Activated T-helper 1 cell treated with anti-CD3 and anti-CD28 coated beads, Interleukin-12 subunit alpha, Interleukin-12 subunit beta, Interleukin-2, Interleukin-4 antibody, amounts not matched to agents 30 ng/mL and 10 ng/mL and 1 ng/mL, durations not matched to agents 14 hours and 24 hours and 36 hours (primary cell): ENCODE data around the gene AP2A2. TPM values are rescaled to one million over a fixed set of nuclear protein-coding genes. Genes with fewer than 3 reads are reported as not detected.
A peak's percentile ranks its signal among the peaks of the same experiment; 100 is the strongest.

Experiments used
- DNase-seq: peaks from one replicate; pipeline ENCODE4 v3.0.0; 2021; ENCODE audit warnings: low spot score
- H3K27ac Mint-ChIP-seq: one replicate; pipeline ENCODE4 v1.8.0; 2021; ENCODE audit warnings: mild to moderate bottlenecking, mixed read lengths
- H3K27me3 Mint-ChIP-seq: one replicate; pipeline ENCODE4 v1.8.0; 2022; ENCODE audit warnings: mild to moderate bottlenecking, moderate library complexity, mixed read lengths; ENCODE audit not compliant: insufficient read depth
- H3K36me3 Mint-ChIP-seq: one replicate; pipeline ENCODE4 v1.8.0; 2021; ENCODE audit warnings: low read depth, mixed read lengths
- H3K4me1 Mint-ChIP-seq: one replicate; pipeline ENCODE4 v1.8.0; 2021; ENCODE audit warnings: low read depth, mixed read lengths
- H3K4me3 Mint-ChIP-seq: one replicate; pipeline ENCODE4 v1.8.0; 2021; ENCODE audit warnings: mild to moderate bottlenecking, moderate library complexity, mixed read lengths
- H3K9me3 Mint-ChIP-seq: one replicate; pipeline ENCODE4 v1.8.0; 2021; ENCODE audit warnings: mixed read lengths
- intact Hi-C: fragments of 100-400 bp; cut with micrococcal nuclease; formaldehyde crosslinking; loops from one replicate; pipeline ENCODE4 v1.15.1; 2024
- total RNA-seq: library from RNA; stranded (reverse); gene quantifications from 2 replicates; pipeline ENCODE4 v1.2.3, GENCODE V29; 2022

The AP2A2 gene
- total RNA-seq: 49.7 and 60.4 TPM in 2 replicates

GRCh38 chr11:925496-926301, at the start of gene AP2A2:
Gene AP2A2 (plus strand): TSS chr11:925870. CDS start chr11:926022, 152 bp downstream.
- peak; percentile 90 for DNase-seq
- Mint-ChIP-seq H3K36me3 (peaks cover 4% of the 10 kb centered on the region), H3K4me1 (peaks cover 28% of the 10 kb centered on the region), H3K9me3 (no peaks in the 10 kb centered on the region), H3K27ac (peak within 1 kb of the TSS; percentile 71), H3K4me3 (peak within 1 kb of the TSS; percentile 85), H3K27me3 (no peaks in the 10 kb centered on the region)
- intact Hi-C loops: loop anchor here (1.0 to 5.0 kb wide), 3 partner anchors 14 to 126 kb away; no protein-coding TSS in a partner anchor

- no peak overlapping the region for H3K4me3 Mint-ChIP-seq
- no peak overlapping the region for H3K27ac Mint-ChIP-seq
- no peak for DNase-seq
- peaks cover 7% of the 10 kb centered on the region for H3K36me3 Mint-ChIP-seq
- no peaks in the 10 kb centered on the region for H3K9me3 Mint-ChIP-seq
- H3K27me3 Mint-ChIP-seq: no peaks in the 10 kb centered on the region
- intact Hi-C loops: no loop called here
- no peaks in the 10 kb centered on the region for H3K4me1 Mint-ChIP-seq
These were observed 49.1 kb upstream of the AP2A2 start for GRCh38 chr11:876545-876944.

- intact Hi-C loops: no loop called here
- no peak overlapping the region for H3K4me3 Mint-ChIP-seq
- H3K9me3 Mint-ChIP-seq: no peaks in the 10 kb centered on the region
- no peaks in the 10 kb centered on the region for H3K27me3 Mint-ChIP-seq
- H3K4me1 Mint-ChIP-seq: no peaks in the 10 kb centered on the region
- H3K27ac Mint-ChIP-seq: no peak overlapping the region
- DNase-seq: peak; percentile 8
- H3K36me3 Mint-ChIP-seq: peaks cover 14% of the 10 kb centered on the region
These were observed 48.1 kb upstream of the AP2A2 start for GRCh38 chr11:877565-877964.

GRCh38 chr11:880447-880846, 45.2 kb upstream of the AP2A2 start:
- Mint-ChIP-seq H3K9me3 (no peaks in the 10 kb centered on the region), H3K27ac (no peak overlapping the region), H3K36me3 (peaks cover 12% of the 10 kb centered on the region), H3K4me1 (no peaks in the 10 kb centered on the region), H3K27me3 (no peaks in the 10 kb centered on the region), H3K4me3 (no peak overlapping the region)
- intact Hi-C loops: no loop called here
- DNase-seq: no peak

GRCh38 chr11:882596-882995, 43.1 kb upstream of the AP2A2 start:
- H3K4me1 Mint-ChIP-seq: no peaks in the 10 kb centered on the region
- DNase-seq: no peak
- no peak overlapping the region for H3K4me3 Mint-ChIP-seq
- H3K27me3 Mint-ChIP-seq: no peaks in the 10 kb centered on the region
- peaks cover 18% of the 10 kb centered on the region for H3K36me3 Mint-ChIP-seq
- H3K27ac Mint-ChIP-seq: no peak overlapping the region
- intact Hi-C loops: no loop called here
- H3K9me3 Mint-ChIP-seq: no peaks in the 10 kb centered on the region

GRCh38 chr11:883527-883926, 42.1 kb upstream of the AP2A2 start:
- no peaks in the 10 kb centered on the region for H3K4me1 Mint-ChIP-seq
- H3K4me3 Mint-ChIP-seq: no peak overlapping the region
- no peaks in the 10 kb centered on the region for H3K27me3 Mint-ChIP-seq
- H3K9me3 Mint-ChIP-seq: no peaks in the 10 kb centered on the region
- H3K27ac Mint-ChIP-seq: no peak overlapping the region
- no peak for DNase-seq
- H3K36me3 Mint-ChIP-seq: peaks cover 18% of the 10 kb centered on the region
- intact Hi-C loops: no loop called here

- Mint-ChIP-seq H3K4me3 (no peak overlapping the region), H3K36me3 (peaks cover 16% of the 10 kb centered on the region), H3K27me3 (no peaks in the 10 kb centered on the region), H3K27ac (no peak overlapping the region), H3K9me3 (no peaks in the 10 kb centered on the region), H3K4me1 (no peaks in the 10 kb centered on the region)
- no peak for DNase-seq
- intact Hi-C loops: no loop called here
These were observed 41.0 kb upstream of the AP2A2 start for GRCh38 chr11:884578-885070.

- DNase-seq: no peak
- Mint-ChIP-seq H3K27me3 (no peaks in the 10 kb centered on the region), H3K27ac (no peak overlapping the region), H3K4me1 (no peaks in the 10 kb centered on the region), H3K4me3 (no peak overlapping the region), H3K9me3 (no peaks in the 10 kb centered on the region), H3K36me3 (peaks cover 12% of the 10 kb centered on the region)
- intact Hi-C loops: no loop called here
These were observed 39.1 kb upstream of the AP2A2 start for GRCh38 chr11:886568-886967.

GRCh38 chr11:887589-887988, 38.1 kb upstream of the AP2A2 start:
- Mint-ChIP-seq H3K9me3 (no peaks in the 10 kb centered on the region), H3K27ac (no peak overlapping the region), H3K27me3 (no peaks in the 10 kb centered on the region), H3K4me3 (no peak overlapping the region), H3K36me3 (peaks cover 6% of the 10 kb centered on the region), H3K4me1 (no peaks in the 10 kb centered on the region)
- intact Hi-C loops: no loop called here
- no peak for DNase-seq

GRCh38 chr11:888310-889212, 37.1 kb upstream of the AP2A2 start:
- Mint-ChIP-seq H3K4me1 (no peaks in the 10 kb centered on the region), H3K9me3 (no peaks in the 10 kb centered on the region), H3K27me3 (no peaks in the 10 kb centered on the region), H3K27ac (no peak overlapping the region), H3K4me3 (no peak overlapping the region), H3K36me3 (peaks cover 6% of the 10 kb centered on the region)
- no peak for DNase-seq
- intact Hi-C loops: no loop called here

GRCh38 chr11:889257-889656, 36.4 kb upstream of the AP2A2 start:
- intact Hi-C loops: no loop called here
- no peaks in the 10 kb centered on the region for H3K27me3 Mint-ChIP-seq
- no peak overlapping the region for H3K4me3 Mint-ChIP-seq
- H3K9me3 Mint-ChIP-seq: no peaks in the 10 kb centered on the region
- no peaks in the 10 kb centered on the region for H3K4me1 Mint-ChIP-seq
- H3K36me3 Mint-ChIP-seq: peaks cover 6% of the 10 kb centered on the region
- H3K27ac Mint-ChIP-seq: no peak overlapping the region
- no peak for DNase-seq

GRCh38 chr11:889687-890475, 35.8 kb upstream of the AP2A2 start:
- Mint-ChIP-seq H3K4me3 (no peak overlapping the region), H3K27ac (no peak overlapping the region), H3K27me3 (no peaks in the 10 kb centered on the region), H3K4me1 (no peaks in the 10 kb centered on the region), H3K36me3 (peaks cover 6% of the 10 kb centered on the region), H3K9me3 (no peaks in the 10 kb centered on the region)
- intact Hi-C loops: no loop called here
- no peak for DNase-seq
